ENCODE measurements around the gene PCNP.
"Not testable (repeated sequence)": the region's sequence is repeated elsewhere in the genome, so short reads cannot be mapped to it uniquely, and the experiment has no call there.

The PCNP gene

DNA sequence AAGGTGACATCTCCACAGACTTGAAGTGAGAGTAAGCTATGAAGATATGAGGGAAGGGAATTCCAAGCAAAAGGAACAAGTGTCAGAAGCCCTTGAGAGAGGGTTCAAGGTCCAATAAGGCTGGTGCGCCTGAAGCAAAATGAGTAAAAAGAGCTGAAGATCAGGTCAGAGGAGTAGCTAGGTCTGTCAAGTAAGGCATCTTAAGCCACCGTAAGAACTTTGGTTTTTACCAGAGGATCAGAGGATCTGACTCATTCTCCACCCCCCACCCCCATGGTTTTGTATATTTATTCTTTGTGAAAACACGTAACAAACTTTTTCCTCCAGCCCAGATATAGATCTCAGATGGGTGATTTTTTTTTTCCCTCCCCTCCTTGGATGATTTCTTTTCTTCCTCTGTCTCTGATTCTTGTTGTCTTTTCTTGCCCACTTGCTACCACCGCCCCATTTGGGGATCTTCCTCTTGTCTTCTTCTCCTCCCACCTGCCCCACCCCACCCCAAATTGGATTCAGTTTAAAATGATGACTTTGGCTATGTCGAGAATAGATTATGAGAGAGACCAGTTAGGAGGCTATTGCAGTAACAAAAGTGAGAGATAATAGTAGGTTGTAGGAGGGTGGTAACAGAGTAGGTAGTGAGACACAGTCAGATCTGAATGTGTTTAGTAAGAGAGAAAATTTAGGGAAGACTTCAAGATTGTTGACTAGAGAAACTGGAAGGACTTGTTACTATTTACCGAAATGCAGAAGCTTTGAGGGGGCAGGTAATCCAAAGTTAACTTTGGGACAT, 6.3 kb upstream of the PCNP start:
- peak; percentile 85 for DNase-seq (ENCODE audit: low read depth)

DNA sequence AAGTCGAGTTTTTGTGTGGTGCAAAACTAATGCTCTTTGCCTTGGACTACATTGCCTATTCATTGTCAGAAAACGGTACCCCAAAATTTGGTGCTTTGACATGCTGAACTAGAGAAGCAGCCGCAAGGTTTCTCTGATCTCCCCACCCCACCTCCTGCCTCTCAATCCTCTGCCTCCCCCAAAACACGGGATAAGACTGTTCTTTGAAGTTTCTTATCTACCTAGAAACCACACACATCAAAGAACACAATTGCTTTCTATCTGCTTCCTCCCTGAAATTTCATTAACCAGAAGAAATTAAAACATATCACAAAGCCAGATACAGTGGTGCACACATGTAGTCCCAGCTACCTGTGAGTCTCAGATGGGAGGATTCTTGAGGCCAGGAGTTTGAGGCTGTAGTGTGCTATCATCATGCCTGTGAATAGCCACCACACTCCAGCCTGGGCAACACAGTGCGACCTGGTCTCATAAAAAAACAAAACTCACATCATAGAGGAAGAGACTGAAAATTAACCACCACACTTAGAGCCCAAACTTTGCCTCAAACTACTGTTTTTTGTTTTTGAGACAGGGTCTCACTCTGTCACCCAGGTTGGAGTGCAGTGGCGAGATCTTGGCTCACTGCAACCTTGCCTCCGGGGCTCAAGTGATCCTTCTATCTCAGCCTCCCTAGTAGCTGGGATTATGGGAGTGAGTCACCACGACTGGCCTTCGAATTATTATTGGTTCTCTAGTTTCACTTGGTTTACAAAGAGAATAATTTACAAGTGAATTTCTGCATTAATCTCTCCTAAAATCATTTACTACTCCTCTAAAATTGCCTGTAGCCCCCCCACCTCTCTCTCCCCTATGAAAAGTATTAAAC, 2.7 kb upstream of the PCNP start:
- peak; percentile 24 for DNase-seq (ENCODE audit: low read depth)

DNA sequence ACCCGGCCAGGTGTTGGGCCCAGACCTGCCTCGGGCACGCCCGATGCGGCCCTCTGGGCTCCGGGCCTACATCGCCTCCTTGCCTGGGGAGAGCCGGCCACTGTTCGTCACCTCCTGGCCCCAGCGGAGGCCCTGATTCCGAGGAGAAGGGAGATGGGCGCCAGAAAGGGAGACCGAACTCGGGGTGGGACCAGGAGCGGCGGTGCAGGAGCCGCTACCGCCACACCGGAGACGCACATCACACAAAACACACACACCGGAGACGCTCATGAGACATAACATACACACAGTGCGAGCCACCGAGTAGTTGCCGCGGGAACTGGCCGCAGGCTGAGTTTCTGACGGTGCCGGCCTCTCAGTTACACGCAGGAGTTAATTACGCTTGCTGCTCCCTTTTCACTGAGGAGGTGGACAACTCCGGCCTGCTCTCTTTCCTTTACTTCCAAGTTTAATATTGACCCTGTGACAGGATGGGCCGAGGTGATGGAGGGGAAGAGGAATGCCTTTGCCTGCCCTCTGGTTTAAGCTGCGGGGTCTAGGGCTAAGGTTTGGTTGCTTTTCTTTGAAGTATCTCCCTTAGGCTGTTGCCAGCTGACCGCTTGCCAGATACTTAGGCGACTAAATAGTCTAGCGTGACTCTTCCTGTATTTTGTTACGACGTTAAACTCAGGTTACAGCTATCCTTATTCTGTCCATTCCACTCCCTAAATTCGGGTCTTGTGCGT, 570 bp downstream of the PCNP start:
- DNase-seq (ENCODE audit: low read depth) = peak; percentile 53

- DNase-seq (ENCODE audit: low read depth) = no peak
Observed at GRCh38 chr3:101577286-101577685, 3.3 kb downstream of the PCNP start.

GRCh38 chr3:101588616-101589015, 14.6 kb downstream of the PCNP start:
- DNase-seq (ENCODE audit: low read depth) = no peak

DNA sequence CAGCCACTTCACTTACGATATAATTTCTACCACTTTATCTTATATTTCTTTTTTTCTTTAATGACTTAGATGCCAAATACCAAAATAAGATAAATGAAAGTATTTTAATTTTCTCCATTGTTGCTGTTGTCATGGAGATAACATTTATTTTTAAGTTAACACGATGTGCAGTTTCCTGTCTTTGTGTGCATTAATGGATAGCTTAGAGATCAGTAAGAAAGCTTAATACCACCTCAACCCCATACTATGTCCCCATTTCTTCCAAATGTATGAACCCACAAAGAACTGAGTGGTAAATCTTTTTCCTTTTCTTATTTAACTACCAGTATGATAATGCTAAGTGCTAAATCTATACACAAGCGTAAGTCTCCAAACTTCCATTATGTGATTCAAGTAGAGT, 17.1 kb downstream of the PCNP start:
- no peak for DNase-seq (ENCODE audit: low read depth)

- no peak for DNase-seq (ENCODE audit: low read depth)
Observed at GRCh38 chr3:101602731-101603130, 28.8 kb downstream of the PCNP start.

DNA sequence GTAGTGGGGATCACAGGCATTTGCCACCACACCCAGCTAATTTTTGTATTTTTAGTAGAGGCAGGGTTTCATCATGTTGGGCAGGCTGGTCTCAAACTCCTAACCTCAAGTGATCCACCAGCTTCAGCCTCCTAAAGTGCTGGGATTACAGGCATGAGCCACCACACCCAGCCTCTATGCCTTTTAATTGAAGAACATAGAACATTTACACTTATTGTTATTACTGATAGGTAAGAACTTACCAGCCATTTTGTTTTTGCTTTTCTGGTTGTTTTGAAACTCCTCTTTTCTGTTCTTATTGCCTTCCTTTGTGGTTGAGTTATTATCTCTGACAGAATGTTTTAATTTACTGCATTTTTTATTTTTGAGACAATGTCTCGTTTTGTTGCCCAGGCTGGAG, 29.2 kb downstream of the PCNP start:
- DNase-seq (ENCODE audit: low read depth) = no peak

DNA sequence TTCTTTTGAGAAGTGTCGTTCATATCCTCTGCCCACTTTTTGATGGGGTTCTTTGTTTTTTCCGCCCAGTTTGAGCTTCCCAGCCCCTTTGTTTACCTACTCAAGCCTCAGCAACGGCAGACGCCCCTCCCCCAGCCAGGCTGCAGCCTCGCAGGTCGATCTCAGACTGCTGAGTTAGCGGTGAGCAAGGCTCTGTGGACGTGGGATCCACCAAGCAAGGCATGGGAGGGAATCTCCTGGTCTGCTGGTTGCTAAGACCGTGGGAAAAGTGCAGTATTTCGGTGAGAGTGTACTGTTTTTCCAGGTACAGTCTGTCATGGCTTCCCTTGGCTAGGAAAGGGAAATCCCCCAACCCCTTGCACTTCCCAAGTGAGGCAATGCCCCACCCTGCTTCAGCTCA, 31.4 kb downstream of the PCNP start:
- not testable (repeated sequence) for DNase-seq (ENCODE audit: low read depth)

DNA sequence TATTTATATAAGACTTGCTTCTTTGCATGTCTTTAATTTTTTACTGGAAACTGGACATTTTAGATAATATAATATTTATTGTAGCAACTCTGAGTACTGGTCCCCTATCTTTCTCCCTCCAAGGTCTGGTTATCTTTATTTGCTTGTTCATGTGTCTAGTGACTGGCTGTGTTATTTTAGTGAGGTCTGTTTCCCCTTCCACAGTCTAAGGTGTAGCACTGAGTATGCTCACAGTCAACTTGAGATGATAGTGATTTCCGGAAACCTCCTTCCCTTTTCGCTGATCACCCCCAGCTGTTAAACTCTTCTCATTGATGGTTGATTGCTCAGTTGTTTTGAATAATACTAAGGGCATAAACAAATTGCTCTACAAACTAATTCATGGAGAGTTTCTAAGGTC, 37.0 kb downstream of the PCNP start:
- DNase-seq (ENCODE audit: low read depth) = no peak

DNA sequence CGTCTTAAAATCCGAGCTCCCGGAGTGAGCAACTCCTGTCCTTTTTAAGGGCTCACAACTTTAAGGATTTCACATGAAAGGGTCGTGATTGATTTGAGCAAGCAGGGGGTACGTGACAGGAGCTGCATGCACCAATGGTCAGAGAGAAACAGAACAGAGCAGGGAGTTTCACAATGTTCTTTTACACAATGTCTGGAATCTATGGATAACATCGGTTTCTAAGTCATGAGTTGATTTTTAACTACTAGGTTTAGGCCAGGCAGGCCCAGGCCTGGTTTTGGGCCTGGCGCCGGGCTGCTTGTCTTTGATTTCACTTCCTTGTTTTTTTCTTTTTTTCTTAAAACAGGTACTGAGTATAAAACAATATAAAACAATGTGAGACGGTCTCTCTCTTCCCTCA, 39.0 kb downstream of the PCNP start:
- DNase-seq (ENCODE audit: low read depth) = not testable (repeated sequence)

- no peak for DNase-seq (ENCODE audit: low read depth)
Observed at GRCh38 chr3:101615525-101615924, 41.5 kb downstream of the PCNP start.

DNA sequence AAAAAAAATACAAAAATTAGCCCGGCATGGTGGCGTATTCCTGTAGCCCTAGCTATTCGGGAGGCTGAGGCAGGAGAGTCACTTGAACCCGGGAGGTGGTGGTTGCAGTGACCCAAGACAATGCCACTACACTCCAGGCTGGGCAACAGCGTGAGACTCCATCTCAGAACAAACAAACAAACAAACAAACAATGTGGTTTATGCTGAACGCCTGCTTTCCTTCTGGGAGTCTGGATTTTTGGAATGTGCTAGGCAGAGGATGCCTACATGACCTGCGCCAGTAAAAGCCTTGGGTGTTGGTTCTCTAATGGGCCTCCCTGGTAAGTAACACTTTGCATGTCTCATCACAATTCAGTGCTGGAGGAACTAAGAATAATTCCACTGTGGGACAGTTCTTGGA, 43.5 kb downstream of the PCNP start:
- DNase-seq (ENCODE audit: low read depth) = no peak

GRCh38 chr3:101618726-101619125, 44.7 kb downstream of the PCNP start:
- DNase-seq (ENCODE audit: low read depth) = no peak

DNA sequence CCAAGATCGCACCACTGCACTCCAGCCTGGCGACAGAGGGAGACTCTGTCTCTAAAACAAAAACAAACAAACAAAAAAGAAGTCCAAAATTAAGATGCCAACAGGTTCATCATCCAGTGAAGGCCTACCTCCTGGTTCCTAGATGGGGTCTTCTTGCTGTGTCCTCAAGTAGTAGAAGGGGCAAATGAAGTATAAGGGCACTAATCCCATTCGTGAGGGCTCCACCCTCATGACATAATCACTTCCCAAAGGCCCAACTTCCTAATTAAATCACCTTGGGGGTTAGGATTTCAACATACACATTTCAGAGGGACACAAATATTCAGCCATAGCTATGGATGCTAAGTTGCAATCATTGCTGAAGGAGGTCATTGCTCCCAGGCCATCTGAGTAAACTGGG, 45.8 kb downstream of the PCNP start:
- DNase-seq (ENCODE audit: low read depth) = no peak

- no peak for DNase-seq (ENCODE audit: low read depth)
Observed at GRCh38 chr3:101623656-101624055, 49.7 kb downstream of the PCNP start.

DNA sequence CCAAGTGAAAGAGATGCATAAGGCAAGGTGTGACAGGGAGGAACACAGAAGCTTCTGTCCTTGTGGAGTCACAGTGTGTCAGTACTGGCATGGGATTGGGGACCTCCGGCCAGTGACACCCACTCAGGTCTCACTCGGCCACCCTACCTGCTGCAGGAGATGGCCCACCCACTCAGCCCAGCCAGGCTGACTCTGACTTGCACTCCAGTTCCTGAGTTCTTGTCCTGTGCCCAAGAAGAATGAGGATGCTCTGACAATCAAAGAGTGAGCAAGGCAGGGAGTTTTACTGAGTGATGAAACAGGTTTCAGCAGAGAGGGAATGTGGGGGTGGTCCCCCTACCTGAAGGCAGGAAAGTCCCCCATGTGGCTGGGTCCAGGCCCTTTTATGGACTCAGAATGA, 50.9 kb downstream of the PCNP start:
- DNase-seq (ENCODE audit: low read depth) = no peak

- DNase-seq (ENCODE audit: low read depth) = no peak
Observed at GRCh38 chr3:101625879-101626278, 51.9 kb downstream of the PCNP start.

DNA sequence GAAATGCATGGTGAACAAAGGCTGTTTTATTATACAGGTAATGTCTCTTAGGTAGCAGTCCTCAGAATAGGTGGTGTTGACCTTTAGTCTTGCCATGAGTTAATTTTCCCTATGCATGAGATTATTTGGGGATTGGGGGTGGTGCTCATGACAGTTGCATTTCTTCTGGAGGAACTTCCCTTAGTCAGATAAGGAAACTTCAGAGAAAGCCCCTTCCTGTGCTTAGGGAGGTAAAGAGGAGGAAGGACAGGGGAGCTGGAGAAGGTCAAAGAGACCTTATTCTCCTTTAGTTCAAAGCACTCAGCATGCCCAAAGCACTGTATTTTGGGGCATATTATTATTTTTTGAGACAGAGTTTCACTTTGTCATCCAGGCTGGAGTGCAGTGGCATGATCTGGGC, 55.2 kb downstream of the PCNP start:
- DNase-seq (ENCODE audit: low read depth) = no peak

DNA sequence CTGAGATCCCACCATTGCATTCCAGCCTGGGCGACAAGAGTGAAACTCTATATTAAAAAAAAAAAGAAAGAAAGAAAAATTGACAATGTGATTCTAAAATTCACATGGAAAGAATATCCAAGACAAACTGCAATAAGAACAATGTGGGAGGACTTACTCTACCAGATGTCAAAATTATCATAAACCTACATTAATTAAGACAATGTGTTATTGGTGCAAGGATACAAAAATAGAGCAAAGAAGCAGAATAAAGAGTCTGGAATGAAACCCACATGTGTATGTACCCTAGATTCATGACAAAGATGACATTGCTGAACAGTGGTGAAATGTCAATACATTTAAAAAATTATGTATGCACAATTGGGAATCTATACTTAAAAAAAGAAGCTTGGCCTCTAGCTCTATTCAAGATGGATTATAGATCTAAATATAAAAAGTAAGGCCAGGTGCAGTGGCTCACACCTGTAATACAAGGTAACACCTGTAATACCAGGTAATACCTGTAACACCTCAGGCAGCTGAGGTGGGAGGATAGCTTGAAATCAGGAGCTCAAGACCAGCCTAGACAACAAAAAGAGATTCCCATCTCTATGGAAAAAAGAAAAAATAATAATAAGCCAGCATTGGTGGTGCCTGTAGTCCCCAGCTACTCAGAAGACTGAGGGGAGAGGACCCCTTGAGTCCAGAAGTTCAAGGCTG, 57.3 kb downstream of the PCNP start:
- DNase-seq (ENCODE audit: low read depth) = no peak

DNA sequence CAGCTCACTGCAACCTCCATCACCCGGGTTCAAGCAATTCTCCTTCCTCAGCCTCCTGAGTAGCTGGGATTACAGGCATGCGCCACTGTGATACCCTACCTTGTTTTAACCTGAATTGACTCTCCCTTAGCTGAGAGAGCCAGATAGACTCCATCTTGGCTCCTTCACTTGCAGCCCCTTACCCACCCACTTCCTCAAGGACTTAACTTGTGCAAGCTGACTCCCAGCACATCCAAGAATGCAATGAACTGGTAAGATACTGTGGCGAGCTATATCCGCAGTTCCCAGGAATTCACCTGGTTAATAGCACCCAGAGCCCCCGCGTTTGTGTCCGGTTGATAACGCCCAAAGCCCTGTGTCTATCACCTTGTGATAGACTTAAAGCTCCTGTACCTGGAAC, 58.0 kb downstream of the PCNP start:
- not testable (repeated sequence) for DNase-seq (ENCODE audit: low read depth)

DNA sequence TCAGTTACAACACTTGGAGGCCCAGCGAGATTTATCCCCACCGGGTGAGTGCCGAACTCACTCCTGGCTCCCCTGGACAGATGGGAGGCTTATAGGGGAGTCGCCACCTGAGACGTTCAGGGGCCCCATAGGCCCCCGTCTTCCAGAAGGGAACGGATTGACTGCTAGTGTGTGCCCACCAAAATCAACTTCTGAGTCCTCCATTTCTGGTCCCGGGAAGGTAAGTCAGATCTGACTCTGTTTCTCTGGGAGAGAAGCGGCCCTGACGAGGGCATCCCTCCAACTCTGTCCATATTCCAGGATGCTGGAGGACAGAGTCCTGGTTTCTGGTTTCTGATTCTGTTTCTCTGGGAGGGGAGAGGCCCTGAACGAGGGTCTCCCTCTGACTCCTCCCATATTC, 58.6 kb downstream of the PCNP start:
- no peak for DNase-seq (ENCODE audit: low read depth)
